T47D (cell line): ENCODE results near the gene RAPGEF4.

Experiments
- DNase-seq, 2 experiments: peaks; one replicate each; pipeline versions ENCODE4 v3.0.0 to v3.0.0-alpha.2; 2011 to 2012; ENCODE audit warnings: low read depth in 1 of 2, low spot score in 1 of 2
- JUND ChIP-seq: IDR thresholded peaks from 2 replicates; pipeline ENCODE4 v1.6.1; 2012; ENCODE audit warnings: low read depth
- in situ Hi-C: cut with HindIII; loops from 2 replicates; pipeline ENCODE4 v1.10.0; 2016; ENCODE audit warnings: low sequenced_read_pairs, low pct_unique_long_range_greater_than_20kb

RAPGEF4 gene

DNA sequence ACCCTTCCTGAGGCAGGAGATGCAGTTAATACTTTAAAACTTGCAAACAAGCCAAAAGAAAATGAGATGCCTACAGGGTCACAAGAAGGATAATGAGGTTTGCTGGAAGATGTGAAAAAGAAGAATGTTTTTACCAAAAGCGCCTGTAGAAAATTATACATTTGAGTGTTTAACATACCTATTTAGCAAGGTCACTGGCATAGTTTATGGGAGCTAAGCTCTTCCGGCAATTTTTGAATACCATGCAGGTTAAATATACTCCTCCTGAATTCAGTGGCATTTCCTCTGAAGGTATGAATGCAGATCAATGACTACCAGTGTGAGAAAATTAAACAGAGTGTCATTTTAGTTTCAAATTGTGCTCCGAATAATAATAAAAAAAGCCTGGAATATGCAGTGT lies 318.8 kb downstream of the RAPGEF4 start:
- in situ Hi-C loops, result no loop called here
- no peak for TF ChIP-seq JUND
- peak in 1 of 2 experiments; percentile 39 for DNase-seq

DNA sequence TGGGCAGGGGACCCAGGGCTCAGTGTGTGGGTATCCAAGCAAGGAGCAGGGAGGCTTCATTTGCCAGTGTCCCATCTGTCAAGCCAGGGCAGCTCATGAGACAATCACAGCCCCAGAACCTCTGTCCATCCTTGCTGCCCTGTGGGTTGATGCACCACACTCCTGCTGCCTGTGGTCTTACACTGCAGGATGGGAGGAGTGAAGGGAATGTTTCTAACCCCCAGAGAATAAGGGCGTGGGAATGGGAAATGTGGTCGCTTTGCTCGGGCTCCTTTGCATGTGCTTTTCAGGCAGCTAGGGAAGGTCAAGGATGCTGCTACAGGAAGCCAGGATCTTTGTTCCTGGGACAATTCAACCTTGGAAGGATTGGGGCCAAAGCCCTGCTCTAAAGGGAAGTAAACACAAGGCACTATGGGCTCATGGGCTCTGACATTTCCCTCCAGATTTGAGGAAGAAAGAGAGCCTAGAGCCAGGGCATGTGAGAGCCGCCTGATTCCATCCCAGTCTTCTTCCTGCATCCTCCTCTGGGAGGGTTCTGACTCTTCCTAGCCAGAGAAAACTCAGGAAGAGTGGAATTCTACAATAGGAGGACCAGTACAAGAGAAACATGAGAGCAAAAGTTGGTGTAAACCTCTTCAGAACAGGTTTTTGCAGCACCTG lies 321.2 kb downstream of the RAPGEF4 start:
- in situ Hi-C loops, result no loop called here
- TF ChIP-seq JUND, result no peak
- DNase-seq, result no peak

DNA sequence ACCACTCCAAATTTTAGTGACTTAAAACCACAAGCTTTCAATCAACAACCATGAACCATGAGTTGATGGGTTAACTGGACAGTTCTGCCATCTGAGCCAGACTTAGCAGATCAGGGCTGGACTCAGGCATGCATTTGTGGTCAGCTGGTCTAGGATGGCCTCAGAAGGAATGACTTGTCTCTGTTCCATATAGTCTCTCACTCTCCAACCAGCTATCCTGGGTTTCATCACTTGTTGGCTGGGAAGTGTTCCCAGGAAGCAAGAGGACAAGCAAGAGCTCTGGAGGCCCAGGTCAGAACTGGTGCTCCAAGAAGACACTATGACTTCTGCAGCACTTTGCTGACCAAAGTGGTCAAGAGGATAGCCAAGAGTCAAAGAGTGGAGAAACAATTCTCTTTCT lies 322.5 kb downstream of the RAPGEF4 start:
- no peak for TF ChIP-seq JUND
- in situ Hi-C loops, result no loop called here
- no peak for DNase-seq

DNA sequence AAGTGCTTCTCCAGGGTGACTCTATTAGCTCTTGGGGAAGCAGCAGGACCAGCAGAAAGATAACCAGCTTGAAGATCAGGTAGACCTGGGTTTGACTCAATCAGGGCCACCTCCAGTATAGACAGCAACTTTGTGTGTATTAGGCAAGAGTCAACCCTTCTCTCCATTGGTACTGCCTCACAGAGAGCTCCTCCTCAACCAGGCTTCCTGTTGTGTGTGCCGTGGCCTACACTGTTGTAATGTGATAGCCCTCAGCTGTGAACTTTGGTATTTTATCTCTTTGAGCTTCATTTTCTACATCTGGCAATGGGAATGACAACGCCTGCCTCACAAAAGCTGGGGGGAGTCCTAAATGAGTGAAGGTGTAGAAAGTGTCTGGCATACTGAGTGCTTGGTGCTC lies 323.0 kb downstream of the RAPGEF4 start:
- no peak for DNase-seq
- TF ChIP-seq JUND, result no peak
- in situ Hi-C loops, result no loop called here

DNA sequence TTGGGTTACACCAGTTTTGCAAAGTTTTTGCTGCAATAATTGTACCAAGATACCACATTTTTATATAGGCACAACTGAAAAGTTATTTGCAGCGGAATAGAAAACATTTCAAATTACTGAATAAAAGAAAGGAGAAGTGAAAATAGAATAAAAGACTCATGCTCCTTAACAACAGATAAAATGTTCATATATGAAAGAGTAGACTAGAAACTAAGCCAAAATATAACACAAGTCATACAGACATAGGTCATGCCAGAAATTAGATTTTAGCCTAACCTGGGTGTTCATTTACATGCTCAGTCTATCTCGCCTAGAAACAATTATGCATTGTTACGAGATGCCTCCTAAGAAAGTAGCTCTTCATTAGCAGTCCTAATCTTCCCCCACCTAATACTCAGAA lies 323.6 kb downstream of the RAPGEF4 start:
- DNase-seq, result no peak
- in situ Hi-C loops, result no loop called here
- no peak for TF ChIP-seq JUND

DNA sequence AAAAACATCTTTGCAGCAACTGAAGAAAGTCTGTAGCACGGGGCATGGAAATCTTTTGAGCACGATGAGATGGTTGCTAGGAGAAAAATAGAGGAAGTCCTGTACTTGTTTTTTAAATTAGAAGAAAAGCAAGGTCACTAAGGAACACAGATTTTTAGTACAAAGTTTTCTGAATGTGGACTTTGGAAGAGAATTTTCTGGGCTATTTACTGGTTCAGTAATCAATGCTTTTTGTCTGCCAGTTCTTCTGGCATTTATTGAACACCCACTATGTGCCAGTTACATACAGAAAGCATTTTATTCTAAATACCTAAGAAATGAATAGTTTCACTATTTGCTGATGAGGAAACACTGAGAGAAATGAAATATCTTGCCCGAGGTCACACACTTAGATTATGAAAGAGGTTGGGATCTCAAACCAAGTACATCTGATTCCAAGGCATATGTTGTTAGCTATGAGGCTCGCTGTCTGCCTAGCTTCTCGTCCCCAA lies 324.4 kb downstream of the RAPGEF4 start:
- DNase-seq, result no peak
- no peak for TF ChIP-seq JUND

DNA sequence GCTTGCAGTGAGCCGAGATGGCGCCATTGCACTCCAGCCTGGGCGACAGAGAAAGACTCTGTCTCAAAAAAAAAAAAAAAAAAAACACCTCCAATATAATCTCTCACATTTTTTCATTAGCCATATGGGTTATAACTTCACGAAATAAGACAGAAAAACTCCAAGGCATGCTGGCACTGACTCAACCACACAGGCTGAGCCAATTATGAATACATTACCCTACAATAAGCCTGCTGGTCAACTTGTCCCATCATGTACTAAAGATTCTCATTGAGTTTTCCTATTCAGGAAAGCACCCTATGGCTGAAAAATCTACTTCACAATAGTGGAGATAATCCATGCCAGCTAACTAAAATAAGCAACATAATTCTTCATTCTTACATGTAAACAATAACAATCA lies 327.2 kb downstream of the RAPGEF4 start:
- no peak for TF ChIP-seq JUND
- in situ Hi-C loops, result no loop called here
- no peak for DNase-seq

More for the DNA sequence above, 324.4 kb downstream of the RAPGEF4 start:
- in situ Hi-C loops, result no loop called here

DNA sequence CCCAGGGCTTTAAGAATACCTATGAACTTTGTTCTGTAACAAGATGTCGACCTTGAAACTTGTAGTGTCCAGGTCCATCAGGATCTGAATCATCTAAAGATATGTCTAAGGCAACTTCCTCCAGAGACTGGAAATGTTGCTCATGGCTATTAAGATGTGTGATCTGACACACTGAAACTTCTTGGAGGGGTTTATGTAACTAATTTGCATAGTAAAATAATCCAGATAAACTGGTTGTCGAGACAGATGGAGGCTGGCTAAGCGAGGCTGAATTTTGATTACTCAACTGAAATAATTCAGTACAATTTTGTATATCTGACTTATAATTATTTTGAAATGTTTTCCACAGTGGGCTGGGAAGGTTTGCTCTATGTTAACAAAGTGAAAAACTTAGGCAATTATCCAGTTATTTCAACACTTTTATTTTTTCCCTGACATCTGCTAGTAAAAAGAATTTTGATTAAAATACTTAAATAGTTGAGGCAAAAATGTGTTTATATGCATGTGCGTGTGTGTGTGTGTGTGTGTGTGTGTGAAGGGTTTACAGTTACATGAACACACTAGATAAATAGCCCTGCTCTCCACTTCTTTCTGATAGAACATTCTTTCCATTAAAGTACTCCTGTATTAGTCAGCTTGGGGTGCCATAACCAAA lies 328.6 kb downstream of the RAPGEF4 start:
- in situ Hi-C loops, result no loop called here
- DNase-seq, result no peak
- no peak for TF ChIP-seq JUND

DNA sequence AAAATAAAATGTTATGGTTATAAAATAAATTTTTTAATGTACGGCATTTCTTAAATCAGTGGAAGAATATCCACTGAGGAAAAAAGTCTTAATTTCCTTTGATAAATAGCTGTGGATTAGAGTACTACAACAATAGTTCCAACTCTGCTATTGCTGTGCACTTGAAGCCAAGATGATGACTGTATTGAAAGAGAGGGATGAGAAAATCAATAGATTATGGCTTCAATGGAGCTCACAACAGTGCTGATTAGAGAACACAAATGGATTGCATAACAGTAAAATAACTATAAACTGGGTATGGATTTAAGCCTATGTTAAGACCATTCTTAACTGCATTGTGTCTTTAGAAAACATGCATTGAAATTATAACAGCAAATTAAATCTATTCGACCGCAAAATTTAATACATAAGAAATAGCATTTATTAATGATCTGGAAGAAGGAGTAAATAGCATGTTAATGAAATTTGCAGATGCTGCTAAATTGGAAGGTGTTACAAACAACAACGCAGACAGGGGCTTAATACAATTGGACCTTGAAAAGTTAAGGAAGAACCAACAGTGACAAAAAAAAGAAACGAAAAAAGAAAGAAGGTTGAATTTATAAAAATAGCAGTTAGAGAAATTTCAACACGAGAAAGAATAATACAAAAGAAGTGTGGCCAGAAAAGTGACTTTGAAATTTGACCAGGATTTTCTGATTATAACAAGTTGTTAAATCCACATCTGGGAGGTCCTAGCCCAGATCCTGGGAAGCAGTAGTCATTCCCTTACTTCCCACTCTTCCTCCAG lies 331.4 kb downstream of the RAPGEF4 start:
- in situ Hi-C loops, result no loop called here
- DNase-seq, result no peak

DNA sequence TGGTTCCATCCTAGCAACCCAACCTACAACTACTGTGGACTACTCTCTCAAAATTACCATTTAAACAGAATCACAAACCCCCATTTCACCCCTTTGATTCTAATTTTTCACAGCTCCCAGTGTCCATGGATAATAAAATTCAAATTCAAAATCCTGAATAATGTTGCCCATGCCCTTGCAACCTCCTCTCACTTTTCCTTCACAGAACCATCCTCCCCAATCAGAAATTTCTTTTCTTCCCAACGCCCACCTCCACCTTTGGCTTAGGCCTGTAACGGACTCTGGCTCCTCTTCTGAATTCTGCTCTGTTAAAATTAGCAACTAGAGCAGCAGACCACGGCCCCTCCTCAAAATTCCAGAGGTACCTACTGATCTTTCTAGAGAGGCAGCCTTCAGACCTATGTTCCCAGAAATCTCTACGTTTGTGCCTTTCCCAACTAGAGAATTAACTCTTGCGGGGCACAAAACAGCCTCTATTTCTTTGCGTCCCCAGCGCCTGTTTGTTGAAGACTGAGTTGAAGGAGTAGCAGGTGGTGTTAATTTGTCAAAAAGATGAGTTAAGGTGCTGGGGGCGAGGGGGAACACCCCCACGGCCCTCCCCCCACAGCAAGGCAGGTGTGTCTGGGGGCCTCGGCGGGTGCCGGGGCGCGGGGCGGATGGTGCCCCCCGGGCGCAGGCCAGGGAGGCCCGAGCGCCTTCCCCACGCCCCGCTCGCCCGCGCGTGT lies 339.6 kb downstream of the RAPGEF4 start:
- TF ChIP-seq JUND, result no peak
- in situ Hi-C loops, result no loop called here
- DNase-seq, result no peak

More for the DNA sequence above, 331.4 kb downstream of the RAPGEF4 start:
- no peak for TF ChIP-seq JUND

DNA sequence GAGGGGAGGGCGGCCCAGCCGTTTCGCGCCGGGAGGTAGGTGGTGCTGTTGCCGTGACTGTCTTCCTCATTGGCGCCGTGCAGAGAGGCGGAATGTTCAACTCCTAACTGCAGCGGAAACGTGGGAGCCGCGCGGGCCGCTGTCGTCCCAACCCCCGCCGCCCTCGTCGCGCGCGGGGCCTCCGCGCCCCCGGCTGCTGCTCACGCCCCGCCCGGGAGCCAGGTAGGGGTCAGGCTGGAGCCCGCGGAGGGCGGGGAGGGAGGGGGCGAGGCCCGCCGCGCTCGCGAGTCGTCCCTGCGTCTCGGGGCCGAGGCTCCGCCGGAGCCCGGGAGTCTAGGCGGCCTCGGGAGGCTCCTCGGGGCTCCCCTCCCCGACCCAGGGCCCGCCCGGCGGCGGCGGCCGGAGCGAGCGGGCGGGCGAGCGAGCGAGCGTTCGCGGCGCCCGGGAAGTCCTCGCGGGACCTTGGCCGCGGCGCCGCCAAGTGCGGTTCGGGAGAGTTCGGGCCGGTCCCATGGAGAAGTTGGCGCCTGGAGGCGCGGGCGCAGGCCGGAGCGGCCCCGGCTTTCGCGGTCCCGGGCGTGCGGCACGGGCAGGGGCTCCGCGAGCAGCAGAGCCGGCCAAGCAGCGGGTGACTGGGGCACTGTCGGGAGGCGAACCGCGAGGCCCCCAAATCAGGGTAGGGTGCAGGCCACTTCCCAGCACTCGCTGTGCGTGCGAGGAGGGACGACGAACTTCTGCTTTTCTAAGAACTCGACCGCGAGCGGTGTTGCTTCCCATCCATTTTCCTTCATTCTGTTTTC lies 340.3 kb downstream of the RAPGEF4 start, which contains the start of gene MAP3K20:
MAP3K20 (plus strand) TSS at position 66 of the 800 bp plus-strand sequence. CDS start 15,186 bp downstream, outside the sequence.
- DNase-seq, result peak; percentile 31 to 75
- TF ChIP-seq JUND, result no peak
- in situ Hi-C loops, result no loop called here
